ENCODE measurements around the gene DEGS1. TPM values are rescaled to one million over a fixed set of nuclear protein-coding genes. Genes with fewer than 3 reads are reported as not detected.

The DEGS1 gene
- total RNA-seq, 1 donor from 2014 or later, result 143 TPM

- Mint-ChIP-seq H3K4me1 (ENCODE audit: low read depth) (no peaks in the 10 kb centered on the region), H3K4me3 (ENCODE audit: unreplicated experiment) (no peak overlapping the region), H3K36me3 (ENCODE audit: low read depth) (peaks cover 5% of the 10 kb centered on the region), H3K9me3 (ENCODE audit: low read depth) (no peaks in the 10 kb centered on the region), H3K27me3 (ENCODE audit: low read depth) (no peaks in the 10 kb centered on the region), H3K27ac (ENCODE audit: unreplicated experiment) (no peak overlapping the region)
- DNase-seq (ENCODE audit: low spot score), result no peak
- no peak for TF ChIP-seq CTCF (IDR thresholded peaks at IDR 0.05)
These were observed 33.3 kb upstream of the DEGS1 start for GRCh38 chr1:224149709-224150108.

GRCh38 chr1:224151117-224151516 lies 31.9 kb upstream of the DEGS1 start:
- no peaks in the 10 kb centered on the region for H3K9me3 Mint-ChIP-seq (ENCODE audit: low read depth)
- H3K27ac Mint-ChIP-seq (ENCODE audit: unreplicated experiment), result no peak overlapping the region
- no peaks in the 10 kb centered on the region for H3K27me3 Mint-ChIP-seq (ENCODE audit: low read depth)
- H3K36me3 Mint-ChIP-seq (ENCODE audit: low read depth), result peaks cover 5% of the 10 kb centered on the region
- TF ChIP-seq CTCF (IDR thresholded peaks at IDR 0.05), result no peak
- H3K4me1 Mint-ChIP-seq (ENCODE audit: low read depth), result no peaks in the 10 kb centered on the region
- no peak overlapping the region for H3K4me3 Mint-ChIP-seq (ENCODE audit: unreplicated experiment)
- DNase-seq (ENCODE audit: low spot score), result no peak

- Mint-ChIP-seq H3K36me3 (ENCODE audit: low read depth) (peaks cover 12% of the 10 kb centered on the region), H3K27me3 (ENCODE audit: low read depth) (no peaks in the 10 kb centered on the region), H3K4me3 (ENCODE audit: unreplicated experiment) (no peak overlapping the region), H3K27ac (ENCODE audit: unreplicated experiment) (no peak overlapping the region), H3K9me3 (ENCODE audit: low read depth) (no peaks in the 10 kb centered on the region), H3K4me1 (ENCODE audit: low read depth) (no peaks in the 10 kb centered on the region)
- DNase-seq (ENCODE audit: low spot score), result no peak
- TF ChIP-seq CTCF (IDR thresholded peaks at IDR 0.05), result no peak
These were observed 25.7 kb upstream of the DEGS1 start for GRCh38 chr1:224157316-224157715.

- Mint-ChIP-seq H3K4me1 (ENCODE audit: low read depth) (no peaks in the 10 kb centered on the region), H3K36me3 (ENCODE audit: low read depth) (peaks cover 12% of the 10 kb centered on the region), H3K27ac (ENCODE audit: unreplicated experiment) (no peak overlapping the region), H3K9me3 (ENCODE audit: low read depth) (no peaks in the 10 kb centered on the region), H3K4me3 (ENCODE audit: unreplicated experiment) (no peak overlapping the region), H3K27me3 (ENCODE audit: low read depth) (no peaks in the 10 kb centered on the region)
- TF ChIP-seq CTCF (IDR thresholded peaks at IDR 0.05), result no peak
- no peak for DNase-seq (ENCODE audit: low spot score)
These were observed 23.5 kb upstream of the DEGS1 start for GRCh38 chr1:224159541-224159940.

GRCh38 chr1:224160171-224160682 lies 22.8 kb upstream of the DEGS1 start:
- Mint-ChIP-seq H3K4me1 (ENCODE audit: low read depth) (no peaks in the 10 kb centered on the region), H3K9me3 (ENCODE audit: low read depth) (no peaks in the 10 kb centered on the region), H3K27ac (ENCODE audit: unreplicated experiment) (no peak overlapping the region), H3K4me3 (ENCODE audit: unreplicated experiment) (no peak overlapping the region), H3K27me3 (ENCODE audit: low read depth) (no peaks in the 10 kb centered on the region), H3K36me3 (ENCODE audit: low read depth) (peaks cover 12% of the 10 kb centered on the region)
- no peak for DNase-seq (ENCODE audit: low spot score)
- TF ChIP-seq CTCF (IDR thresholded peaks at IDR 0.05), result no peak
